BJ (cell line): ENCODE data around the gene BRD7. TPM values are rescaled to one million over a fixed set of nuclear protein-coding genes. Genes with fewer than 3 reads are reported as not detected.

ENCODE experiments used
- CTCF ChIA-PET: fragments of 350-600 bp; formaldehyde crosslinking; extraction: SDS; loops from one replicate; lab custom pipeline; 2021; ENCODE audit warnings: antibody characterized with exemption, inconsistent platforms; lab: Yijun Ruan, JAX
- POLR2A ChIA-PET: fragments of 300-600 bp; sonication (Branson Sonifier 250); formaldehyde crosslinking; extraction: SDS; loops from one replicate; lab custom pipeline; 2021; ENCODE audit warnings: antibody characterized with exemption; lab: Charles Lee
- DNase-seq: peaks from one replicate; pipeline ENCODE4 v3.0.0-alpha.2; 2011; ENCODE audit warnings: low read depth
- H3K27me3 ChIP-seq: 2 replicates; pipeline ENCODE4 v1.6.0; 2011; ENCODE audit warnings: low read length; ENCODE audit not compliant: control insufficient read depth, insufficient read depth
- H3K36me3 ChIP-seq: 2 replicates; pipeline ENCODE4 v1.5.1; 2011; ENCODE audit warnings: low read length; ENCODE audit not compliant: control insufficient read depth, insufficient read depth
- H3K4me3 ChIP-seq: 2 replicates; pipeline ENCODE4 v1.5.1; 2011; ENCODE audit warnings: low read depth, mild to moderate bottlenecking, control low read depth, low read length
- polyA plus RNA-seq: library from polyadenylated mRNA; depleted of rRNA; stranded (reverse); fragments of >200 nt; gene quantifications from 2 replicates; pipeline ENCODE4 v1.2.3, GENCODE V29; 2011
- TF ChIP-seq, protein P1 (sequence below): IDR thresholded peaks from 2 replicates; pipeline ENCODE4 v1.5.1; 2011; ENCODE audit warnings: low read depth, mild to moderate bottlenecking, control low read depth, inconsistent platforms, low read length, moderate library complexity; ENCODE audit not compliant: insufficient read depth

Gene BRD7
- polyA plus RNA-seq, 1 experiment = 30.3 TPM

DNA sequence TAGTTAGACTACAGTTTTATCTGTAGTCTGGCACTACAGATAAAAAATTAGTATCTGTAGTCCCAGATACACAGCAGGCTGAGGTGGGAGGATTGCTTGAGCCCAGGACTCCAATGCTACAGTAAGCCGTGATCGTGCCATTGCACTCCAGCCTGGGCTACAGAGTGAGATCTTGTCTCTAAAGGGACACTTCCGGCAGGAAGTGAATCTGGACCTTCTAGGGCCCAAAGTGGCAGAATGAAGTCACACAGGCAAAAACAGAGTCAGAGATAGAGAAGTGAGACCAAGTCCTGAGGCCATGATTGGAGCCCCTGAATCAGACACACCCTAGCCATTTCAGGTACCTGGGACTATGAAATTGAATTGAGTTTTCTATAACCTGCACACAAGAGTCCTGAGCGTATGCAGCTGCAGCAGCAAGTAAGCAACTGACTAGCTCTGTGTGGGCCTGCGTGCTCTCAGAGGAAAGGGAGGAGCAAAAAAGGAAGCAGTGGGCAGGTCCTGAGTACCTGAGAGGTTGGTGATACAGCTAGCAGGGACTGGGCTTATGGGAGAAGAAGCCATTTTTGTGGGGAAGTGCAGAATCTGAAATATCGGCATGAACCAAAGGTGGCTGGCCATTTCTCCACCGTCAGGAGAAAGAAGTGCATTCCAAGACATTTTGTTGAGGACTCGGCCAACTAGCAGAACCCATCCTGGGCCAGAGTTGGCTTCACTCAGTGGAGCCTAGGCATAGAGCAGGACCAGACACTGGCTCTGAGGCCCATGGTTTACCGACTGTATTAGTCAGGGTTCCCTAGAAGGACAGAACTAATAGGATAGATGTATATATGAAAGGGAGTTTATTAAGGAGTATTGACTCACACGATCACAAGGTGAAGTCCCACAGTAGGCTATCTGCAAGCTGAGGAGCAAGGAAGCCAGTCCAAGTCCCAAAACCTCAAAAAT lies 27.2 kb upstream of the BRD7 start:
- H3K27me3 ChIP-seq = no peaks in the 10 kb centered on the region; the same call in 1 of the 2 replicates
- ChIA-PET CTCF (no interaction called here), POLR2A (no interaction called here)
- TF ChIP-seq, protein P1, sequence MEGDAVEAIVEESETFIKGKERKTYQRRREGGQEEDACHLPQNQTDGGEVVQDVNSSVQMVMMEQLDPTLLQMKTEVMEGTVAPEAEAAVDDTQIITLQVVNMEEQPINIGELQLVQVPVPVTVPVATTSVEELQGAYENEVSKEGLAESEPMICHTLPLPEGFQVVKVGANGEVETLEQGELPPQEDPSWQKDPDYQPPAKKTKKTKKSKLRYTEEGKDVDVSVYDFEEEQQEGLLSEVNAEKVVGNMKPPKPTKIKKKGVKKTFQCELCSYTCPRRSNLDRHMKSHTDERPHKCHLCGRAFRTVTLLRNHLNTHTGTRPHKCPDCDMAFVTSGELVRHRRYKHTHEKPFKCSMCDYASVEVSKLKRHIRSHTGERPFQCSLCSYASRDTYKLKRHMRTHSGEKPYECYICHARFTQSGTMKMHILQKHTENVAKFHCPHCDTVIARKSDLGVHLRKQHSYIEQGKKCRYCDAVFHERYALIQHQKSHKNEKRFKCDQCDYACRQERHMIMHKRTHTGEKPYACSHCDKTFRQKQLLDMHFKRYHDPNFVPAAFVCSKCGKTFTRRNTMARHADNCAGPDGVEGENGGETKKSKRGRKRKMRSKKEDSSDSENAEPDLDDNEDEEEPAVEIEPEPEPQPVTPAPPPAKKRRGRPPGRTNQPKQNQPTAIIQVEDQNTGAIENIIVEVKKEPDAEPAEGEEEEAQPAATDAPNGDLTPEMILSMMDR = no peak
- H3K4me3 ChIP-seq = no peak overlapping the region
- DNase-seq = no peak
- H3K36me3 ChIP-seq = no peaks in the 10 kb centered on the region

DNA sequence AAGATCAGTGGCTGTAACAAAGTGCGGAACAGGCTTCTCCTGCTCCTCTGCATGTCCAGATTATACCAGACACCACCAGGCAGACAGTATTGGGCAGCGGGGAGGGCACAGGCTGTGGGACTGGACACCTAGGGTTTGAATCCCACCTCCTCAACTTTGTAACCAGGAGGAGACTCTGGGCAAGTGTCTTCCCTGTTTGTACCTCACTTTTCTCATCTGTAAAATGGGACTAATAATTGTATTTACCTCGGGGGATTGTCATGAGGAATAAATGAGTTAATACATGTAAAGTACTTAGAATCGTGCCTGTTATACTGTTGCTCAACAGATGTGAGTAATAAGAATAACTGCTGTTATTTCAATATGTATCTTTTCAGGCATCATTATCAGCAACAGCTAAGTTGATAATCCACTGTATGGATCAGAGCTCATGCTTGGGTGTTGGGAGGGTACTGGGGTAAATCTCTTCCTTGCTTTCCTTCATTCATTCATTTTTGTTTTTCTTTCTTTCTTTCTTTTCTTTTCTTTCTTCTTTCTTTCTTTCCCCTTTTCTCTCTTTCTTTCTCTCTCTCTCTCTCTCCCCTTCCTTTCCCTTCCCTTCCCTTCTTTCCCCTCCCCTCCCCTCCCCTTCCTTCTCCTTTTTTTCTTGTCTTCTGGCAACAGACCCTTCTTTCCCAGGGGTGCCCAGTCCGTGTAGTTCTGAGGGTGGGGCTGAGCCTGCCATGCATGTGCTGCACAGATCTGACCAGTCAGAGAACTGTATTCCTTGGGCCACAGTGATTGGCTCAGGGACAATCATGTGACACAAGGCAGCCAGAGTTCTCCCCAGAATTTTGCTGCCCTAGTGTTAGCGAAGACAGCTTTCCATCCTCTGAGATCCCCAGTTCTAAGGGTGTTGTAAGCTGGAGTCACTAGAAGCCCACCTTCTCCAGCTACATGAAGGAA lies 25.3 kb upstream of the BRD7 start:
- POLR2A ChIA-PET = no interaction called here
- Histone ChIP-seq H3K27me3 (peaks cover 1% of the 10 kb centered on the region; the same call in 1 of the 2 replicates), H3K4me3 (no peak overlapping the region), H3K36me3 (no peaks in the 10 kb centered on the region)
- TF ChIP-seq, protein P1 = no peak
- no peak for DNase-seq
- CTCF ChIA-PET = interaction anchor here (0.7 to 1.3 kb wide), 2 partner anchors 15 to 20 kb away, joined by 3 read pairs; no protein-coding TSS in a partner anchor

DNA sequence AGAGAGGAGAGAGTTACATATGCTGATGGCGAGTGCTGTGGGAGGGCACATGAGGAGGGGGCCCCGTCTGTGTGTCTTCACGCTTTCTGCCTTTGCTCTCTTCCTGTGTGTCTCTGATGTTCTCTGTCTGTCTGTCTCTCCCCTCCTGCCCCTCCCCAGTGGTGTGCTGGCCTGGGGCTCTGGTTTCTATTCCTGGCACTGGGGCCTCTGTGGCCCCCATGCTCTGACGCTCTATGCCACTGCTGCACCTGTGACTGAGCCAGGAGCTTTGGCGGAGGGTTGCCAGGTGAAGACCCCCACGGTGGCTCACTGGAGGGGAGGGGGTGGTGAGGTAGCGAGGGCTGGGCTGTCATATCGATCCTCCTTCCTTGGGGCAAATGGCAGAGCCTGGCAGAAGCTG lies 24.6 kb upstream of the BRD7 start:
- TF ChIP-seq, protein P1 = no peak
- no peaks in the 10 kb centered on the region for H3K36me3 ChIP-seq
- CTCF ChIA-PET = no interaction called here
- peaks cover 2% of the 10 kb centered on the region; the same call in 1 of the 2 replicates for H3K27me3 ChIP-seq
- DNase-seq = no peak
- POLR2A ChIA-PET = no interaction called here
- no peak overlapping the region for H3K4me3 ChIP-seq

DNA sequence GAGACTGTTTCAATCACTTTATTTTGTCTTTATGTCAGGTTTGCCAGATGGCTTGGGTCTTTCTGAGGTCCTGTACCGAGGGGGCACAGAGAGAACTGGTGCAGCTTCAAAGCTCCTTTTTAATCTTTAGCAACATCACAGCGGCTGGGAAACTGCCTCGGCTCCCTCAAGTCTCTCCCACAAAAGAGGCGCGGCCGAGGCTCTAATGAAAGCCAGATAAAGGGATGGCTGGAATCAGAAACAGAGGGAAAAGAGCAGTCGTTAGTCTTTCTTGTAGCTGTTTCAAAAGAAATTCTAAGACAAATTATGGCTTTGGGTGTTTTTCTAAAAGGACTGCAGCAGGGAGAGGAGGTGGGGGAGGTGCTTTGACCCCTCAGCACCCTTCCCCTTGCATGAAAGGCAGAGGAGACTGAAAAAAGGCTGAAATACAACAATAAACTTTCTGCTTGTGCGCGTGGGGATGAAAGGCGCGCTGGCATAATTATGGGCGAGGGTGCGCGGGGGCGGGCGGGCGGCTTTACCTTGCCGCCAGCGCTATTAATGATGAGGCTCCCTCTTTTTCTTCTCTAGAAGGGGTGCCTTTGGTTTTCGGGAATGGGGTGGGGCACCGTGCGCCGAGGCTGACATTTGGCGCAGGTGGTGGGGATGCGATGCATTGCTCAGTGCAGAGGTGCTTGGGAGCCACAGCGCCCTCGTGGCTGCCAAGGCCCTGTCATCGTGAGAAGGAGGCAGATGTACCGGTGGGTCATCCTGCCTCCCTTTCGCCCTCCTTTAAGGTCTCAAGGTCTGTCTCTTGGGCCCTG lies 22.3 kb upstream of the BRD7 start:
- H3K36me3 ChIP-seq = no peaks in the 10 kb centered on the region
- CTCF ChIA-PET = no interaction called here
- H3K27me3 ChIP-seq = peaks cover 5% of the 10 kb centered on the region; the same call in 1 of the 2 replicates
- POLR2A ChIA-PET = no interaction called here
- no peak overlapping the region for H3K4me3 ChIP-seq
- TF ChIP-seq, protein P1 = no peak
- DNase-seq = no peak
